Endodermal cell (in vitro differentiated cells): ENCODE data around the gene USP12. TPM values are rescaled to one million over a fixed set of nuclear protein-coding genes. Genes with fewer than 3 reads are reported as not detected.
"Not testable (repeated sequence)": the region's sequence is repeated elsewhere in the genome, so short reads cannot be mapped to it uniquely, and the experiment has no call there.

Experiments
- DNase-seq: peaks from one replicate; pipeline ENCODE4 v3.0.0-alpha.2; 2017
- H3K27ac ChIP-seq: 2 replicates; pipeline ENCODE4 v1.5.1; 2013; ENCODE audit warnings: mild to moderate bottlenecking, low read depth, low read length, moderate library complexity
- H3K27me3 ChIP-seq: 2 replicates; pipeline ENCODE4 v1.6.1; 2013; ENCODE audit warnings: mild to moderate bottlenecking, low read length, moderate library complexity; ENCODE audit not compliant: insufficient read depth, control insufficient read depth, poor library complexity, severe bottlenecking
- H3K36me3 ChIP-seq: 2 replicates; pipeline ENCODE4 v1.7.0; 2013; ENCODE audit warnings: mild to moderate bottlenecking, low read length, moderate library complexity; ENCODE audit not compliant: control insufficient read depth, insufficient read depth
- H3K4me1 ChIP-seq: one replicate; pipeline ENCODE4 v1.7.0; 2013; ENCODE audit warnings: low read length; ENCODE audit not compliant: control insufficient read depth, insufficient read depth
- H3K4me3 ChIP-seq: 2 replicates; pipeline ENCODE4 v1.5.1; 2013; ENCODE audit warnings: mild to moderate bottlenecking, low read length, moderate library complexity
- H3K9ac ChIP-seq: 2 replicates; pipeline ENCODE4 v1.6.1; 2013; ENCODE audit warnings: mild to moderate bottlenecking, low read length, moderate library complexity; ENCODE audit not compliant: poor library complexity, severe bottlenecking; ENCODE audit errors: extremely low read depth
- H3K9me3 ChIP-seq: 2 replicates; pipeline ENCODE4 v1.6.1; 2013; ENCODE audit warnings: mild to moderate bottlenecking, low read length, moderate library complexity; ENCODE audit not compliant: control insufficient read depth
- H3K27ac Mint-ChIP-seq: 2 replicates; pipeline ENCODE4 v1.8.0; 2020; ENCODE audit warnings: mixed read lengths
- H3K27me3 Mint-ChIP-seq: 2 replicates; pipeline ENCODE4 v1.8.0; 2021; ENCODE audit warnings: mild to moderate bottlenecking, mixed read lengths; ENCODE audit not compliant: insufficient read depth
- H3K36me3 Mint-ChIP-seq: 2 replicates; pipeline ENCODE4 v1.8.0; 2020; ENCODE audit warnings: low read depth, mixed read lengths
- H3K4me1 Mint-ChIP-seq: 2 replicates; pipeline ENCODE4 v1.8.0; 2020; ENCODE audit warnings: mixed read lengths
- H3K4me3 Mint-ChIP-seq: 2 replicates; pipeline ENCODE4 v1.8.0; 2020; ENCODE audit warnings: mild to moderate bottlenecking, moderate library complexity, mixed read lengths
- H3K9me3 Mint-ChIP-seq: 2 replicates; pipeline ENCODE4 v1.8.0; 2020; ENCODE audit warnings: mild to moderate bottlenecking, mixed read lengths
- WGBS, 2 experiments: methylation state at CpG; one replicate each; pipeline versions ENCODE4 v1.1.5 to v1.1.7; 2013; ENCODE audit warnings: missing lambda C conversion rate in 2 of 2, mixed read lengths in 1 of 2; ENCODE audit not compliant: insufficient coverage in 1 of 2, insufficient read length in 1 of 2; 5-methylcytosine and 5-hydroxymethylcytosine counted together
- total RNA-seq, 2 donors: library from RNA; stranded (reverse); fragmentation: NEBNext Ultra II Directional in 1 of 2; extraction: Animal tissue kit (Norgen Biotek cat#: 25700) in 1 of 2; gene quantifications; 2 replicates in 1 of 2; 3 replicates in 1 of 2; pipeline ENCODE4 v1.2.1, GENCODE V29; 2021
- TF ChIP-seq, protein P1 (sequence below): fragments of 200-600 bp; sonication (generic); conservative IDR thresholded peaks from 2 replicates; pipeline ENCODE4 v1.5.0; 2021; ENCODE audit warnings: antibody characterized with exemption, mild to moderate bottlenecking

Gene USP12
- total RNA-seq, 2 donors from 2014 or later = 18.9 to 23.2 TPM

DNA sequence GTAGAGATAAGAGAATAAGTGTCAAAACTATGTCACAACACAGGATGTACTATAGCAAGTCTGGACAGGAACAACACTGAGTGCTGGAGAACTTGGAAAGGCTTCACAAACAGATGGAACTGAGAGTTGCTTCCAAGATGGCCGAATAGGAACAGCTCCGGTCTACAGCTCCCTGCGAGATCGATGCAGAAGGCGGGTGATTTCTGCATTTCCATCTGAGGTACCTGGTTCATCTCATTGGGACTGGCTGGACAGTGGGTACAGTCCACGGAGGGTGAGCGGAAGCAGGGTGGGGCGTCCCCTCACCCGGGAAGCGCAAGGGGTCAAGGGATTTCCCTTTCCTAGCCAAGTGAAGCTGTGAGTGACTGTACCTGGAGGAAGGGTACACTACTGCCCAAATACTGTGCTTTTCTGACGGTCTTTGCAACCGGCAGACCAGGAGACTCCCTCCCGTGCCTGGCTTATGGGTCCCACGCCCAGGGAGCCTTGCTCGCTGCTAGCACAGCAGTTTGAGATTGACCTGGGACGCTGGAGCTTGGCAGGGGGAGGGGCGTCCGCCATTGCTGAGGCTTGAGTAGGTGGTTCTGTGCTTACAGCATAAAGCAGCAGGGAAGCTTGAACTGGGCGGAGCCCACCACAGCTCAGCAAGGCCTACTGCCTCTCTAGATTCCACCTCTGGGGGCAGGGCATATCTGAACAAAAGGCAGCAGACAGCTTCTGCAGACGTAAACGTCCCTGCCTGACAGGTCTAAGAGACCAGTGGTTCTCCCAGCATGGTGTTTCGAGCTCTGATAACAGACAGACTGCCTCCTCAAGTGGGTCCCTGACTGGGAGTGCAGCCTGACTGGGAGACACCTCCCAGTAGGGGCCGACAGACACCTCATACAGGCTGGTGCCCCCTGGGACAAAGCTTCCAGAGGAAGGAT is 46.0 kb downstream of the USP12 start:
- H3K9me3 ChIP-seq = peaks cover 47% of the 10 kb centered on the region
- TF ChIP-seq, protein P1, sequence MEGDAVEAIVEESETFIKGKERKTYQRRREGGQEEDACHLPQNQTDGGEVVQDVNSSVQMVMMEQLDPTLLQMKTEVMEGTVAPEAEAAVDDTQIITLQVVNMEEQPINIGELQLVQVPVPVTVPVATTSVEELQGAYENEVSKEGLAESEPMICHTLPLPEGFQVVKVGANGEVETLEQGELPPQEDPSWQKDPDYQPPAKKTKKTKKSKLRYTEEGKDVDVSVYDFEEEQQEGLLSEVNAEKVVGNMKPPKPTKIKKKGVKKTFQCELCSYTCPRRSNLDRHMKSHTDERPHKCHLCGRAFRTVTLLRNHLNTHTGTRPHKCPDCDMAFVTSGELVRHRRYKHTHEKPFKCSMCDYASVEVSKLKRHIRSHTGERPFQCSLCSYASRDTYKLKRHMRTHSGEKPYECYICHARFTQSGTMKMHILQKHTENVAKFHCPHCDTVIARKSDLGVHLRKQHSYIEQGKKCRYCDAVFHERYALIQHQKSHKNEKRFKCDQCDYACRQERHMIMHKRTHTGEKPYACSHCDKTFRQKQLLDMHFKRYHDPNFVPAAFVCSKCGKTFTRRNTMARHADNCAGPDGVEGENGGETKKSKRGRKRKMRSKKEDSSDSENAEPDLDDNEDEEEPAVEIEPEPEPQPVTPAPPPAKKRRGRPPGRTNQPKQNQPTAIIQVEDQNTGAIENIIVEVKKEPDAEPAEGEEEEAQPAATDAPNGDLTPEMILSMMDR = no peak
- peaks cover 24% of the 10 kb centered on the region for H3K36me3 ChIP-seq
- Mint-ChIP-seq H3K27ac (no peak overlapping the region), H3K27me3 (no peaks in the 10 kb centered on the region), H3K36me3 (peaks cover 53% of the 10 kb centered on the region), H3K9me3 (peaks cover 64% of the 10 kb centered on the region), H3K4me3 (no peak overlapping the region), H3K4me1 (peaks cover 8% of the 10 kb centered on the region)
- no peaks in the 10 kb centered on the region for H3K4me1 ChIP-seq
- peak overlapping the region; percentile 7 for H3K4me3 ChIP-seq
- H3K27me3 ChIP-seq = no peaks in the 10 kb centered on the region
- 90 to 94% methylated on average over 21 to 23 of the region's 23 CpGs for WGBS, 2 experiments
- H3K27ac ChIP-seq = no peak overlapping the region
- H3K9ac ChIP-seq = no peak overlapping the region
- peak; percentile 45 for DNase-seq

GRCh38 chr13:27124571-27124970 is 47.0 kb downstream of the USP12 start:
- no peaks in the 10 kb centered on the region for H3K27me3 Mint-ChIP-seq
- H3K36me3 Mint-ChIP-seq = peaks cover 48% of the 10 kb centered on the region
- DNase-seq = no peak
- Histone ChIP-seq H3K9me3 (peaks cover 41% of the 10 kb centered on the region), H3K4me3 (peak overlapping the region; percentile 11), H3K9ac (no peak overlapping the region), H3K4me1 (no peaks in the 10 kb centered on the region), H3K27me3 (no peaks in the 10 kb centered on the region), H3K36me3 (peaks cover 23% of the 10 kb centered on the region), H3K27ac (no peak overlapping the region)
- no peak overlapping the region for H3K4me3 Mint-ChIP-seq
- no peak overlapping the region for H3K27ac Mint-ChIP-seq
- peaks cover 57% of the 10 kb centered on the region for H3K9me3 Mint-ChIP-seq
- 96 to 97% methylated on average over 3 to 4 of the region's 4 CpGs for WGBS, 2 experiments
- TF ChIP-seq, protein P1 = no peak
- peaks cover 9% of the 10 kb centered on the region for H3K4me1 Mint-ChIP-seq

- peaks cover 41% of the 10 kb centered on the region for H3K9me3 ChIP-seq
- H3K36me3 ChIP-seq = peaks cover 23% of the 10 kb centered on the region
- not testable (repeated sequence) for H3K4me1 ChIP-seq, H3K27me3 Mint-ChIP-seq, H3K9ac ChIP-seq, H3K27ac ChIP-seq, H3K4me3 Mint-ChIP-seq, DNase-seq, H3K27ac Mint-ChIP-seq, H3K27me3 ChIP-seq
- Mint-ChIP-seq H3K4me1 (peaks cover 13% of the 10 kb centered on the region), H3K9me3 (peaks cover 57% of the 10 kb centered on the region), H3K36me3 (peaks cover 48% of the 10 kb centered on the region)
- 96 to 99% methylated on average over 2 to 4 of the region's 4 CpGs for WGBS, 2 experiments
- H3K4me3 ChIP-seq = peak overlapping the region; percentile 46
Measured at GRCh38 chr13:27123445-27123844, 48.2 kb downstream of the USP12 start.
